KMS-11 (cell line): ENCODE results near the gene PLEKHM3.
A peak's percentile ranks its signal among the peaks of the same experiment; 100 is the strongest.

ENCODE experiments used
- H2AFZ ChIP-seq: fragments of 200-600 bp; sonication (generic); 2 replicates; pipeline ENCODE4 v1.6.1; 2016; ENCODE audit warnings: antibody characterized with exemption, mixed run types, low read depth
- H3K27ac ChIP-seq: fragments of 200-600 bp; sonication (generic); 2 replicates; pipeline ENCODE4 v1.6.1; 2016; ENCODE audit warnings: mild to moderate bottlenecking, mixed run types
- H3K27me3 ChIP-seq: fragments of 200-600 bp; sonication (generic); 2 replicates; pipeline ENCODE4 v1.6.1; 2017; ENCODE audit warnings: mild to moderate bottlenecking, low read depth, mixed run types, moderate library complexity; ENCODE audit not compliant: insufficient read depth
- H3K36me3 ChIP-seq: fragments of 200-600 bp; sonication (generic); 2 replicates; pipeline ENCODE4 v1.6.1; 2017; ENCODE audit warnings: mild to moderate bottlenecking, mixed run types; ENCODE audit not compliant: insufficient read depth
- H3K4me1 ChIP-seq: fragments of 200-600 bp; sonication (generic); 2 replicates; pipeline ENCODE4 v1.6.1; 2016; ENCODE audit warnings: mild to moderate bottlenecking, low read depth, mixed run types; ENCODE audit not compliant: poor library complexity, severe bottlenecking
- H3K4me2 ChIP-seq: fragments of 200-600 bp; sonication (generic); 2 replicates; pipeline ENCODE4 v1.7.0; 2016; ENCODE audit warnings: mild to moderate bottlenecking, mixed run types
- H3K4me3 ChIP-seq: fragments of 200-600 bp; sonication (generic); IDR thresholded peaks from 2 replicates; pipeline ENCODE4 v1.6.1; 2017; ENCODE audit warnings: low read depth, low read length, mixed read lengths; ENCODE audit not compliant: insufficient read depth
- H3K79me2 ChIP-seq: fragments of 200-600 bp; sonication (generic); 2 replicates; pipeline ENCODE4 v1.6.1; 2016; ENCODE audit warnings: low read depth, mixed run types; ENCODE audit not compliant: insufficient read depth
- H3K9ac ChIP-seq: fragments of 200-600 bp; sonication (generic); 2 replicates; pipeline ENCODE4 v1.6.1; 2016; ENCODE audit warnings: mild to moderate bottlenecking, mixed run types
- H4K20me1 ChIP-seq: fragments of 200-600 bp; sonication (generic); 2 replicates; pipeline ENCODE4 v1.6.1; 2016; ENCODE audit warnings: mild to moderate bottlenecking, mixed run types; ENCODE audit not compliant: insufficient read depth
- CTCF ChIP-seq: fragments of 200-600 bp; sonication (generic); conservative IDR thresholded peaks from 2 replicates; pipeline ENCODE4 v1.6.1; 2017; ENCODE audit warnings: low read depth, mild to moderate bottlenecking, antibody characterized with exemption, low read length, moderate library complexity, mixed read lengths

PLEKHM3 gene

GRCh38 chr2:207836521-207837133, 188.7 kb downstream of the PLEKHM3 start:
- Histone ChIP-seq H4K20me1 (no peaks in the 10 kb centered on the region), H3K9ac (no peak overlapping the region), H3K36me3 (no peaks in the 10 kb centered on the region), H3K4me3 (no peak overlapping the region), H3K4me1 (peaks cover 13% of the 10 kb centered on the region), H2AFZ (no peak overlapping the region), H3K27me3 (no peaks in the 10 kb centered on the region), H3K79me2 (no peaks in the 10 kb centered on the region), H3K4me2 (no peak overlapping the region), H3K27ac (no peak overlapping the region)
- no peak for TF ChIP-seq CTCF

- Histone ChIP-seq H3K27me3 (no peaks in the 10 kb centered on the region), H3K4me2 (no peak overlapping the region), H3K79me2 (no peaks in the 10 kb centered on the region), H4K20me1 (no peaks in the 10 kb centered on the region), H3K4me3 (no peak overlapping the region), H3K4me1 (peaks cover 13% of the 10 kb centered on the region), H3K36me3 (no peaks in the 10 kb centered on the region), H3K27ac (no peak overlapping the region), H2AFZ (no peak overlapping the region), H3K9ac (no peak overlapping the region)
- no peak for TF ChIP-seq CTCF
Measured at GRCh38 chr2:207835805-207836204, 189.5 kb downstream of the PLEKHM3 start.

- Histone ChIP-seq H3K27me3 (no peaks in the 10 kb centered on the region), H3K9ac (no peak overlapping the region), H3K4me1 (peaks cover 13% of the 10 kb centered on the region), H2AFZ (no peak overlapping the region), H4K20me1 (no peaks in the 10 kb centered on the region), H3K27ac (peak overlapping the region; percentile 36; the same call in 1 of the 2 replicates), H3K4me3 (no peak overlapping the region), H3K4me2 (peak overlapping the region; percentile 22; the same call in 1 of the 2 replicates), H3K79me2 (no peaks in the 10 kb centered on the region), H3K36me3 (no peaks in the 10 kb centered on the region)
- no peak for TF ChIP-seq CTCF
Measured at GRCh38 chr2:207833251-207833751, 192.0 kb downstream of the PLEKHM3 start.

GRCh38 chr2:207831584-207832248, 193.6 kb downstream of the PLEKHM3 start:
- Histone ChIP-seq H2AFZ (no peak overlapping the region), H3K36me3 (no peaks in the 10 kb centered on the region), H3K27me3 (no peaks in the 10 kb centered on the region), H3K27ac (no peak overlapping the region), H3K9ac (no peak overlapping the region), H4K20me1 (no peaks in the 10 kb centered on the region), H3K79me2 (no peaks in the 10 kb centered on the region), H3K4me1 (peaks cover 13% of the 10 kb centered on the region), H3K4me3 (no peak overlapping the region), H3K4me2 (no peak overlapping the region)
- no peak for TF ChIP-seq CTCF
